Amygdala (tissue), 56 donors: ENCODE results near the gene ATP6V1G2.
A peak's percentile ranks its signal among the peaks of the same experiment; 100 is the strongest.
"Not testable (repeated sequence)": the region's sequence is repeated elsewhere in the genome, so short reads cannot be mapped to it uniquely, and the experiment has no call there.

Experiments
- DNase-seq, 56 donors: peaks; one replicate each; lab custom pipeline; 2025; lab: John Stamatoyannopoulos, UW

ATP6V1G2 gene

GRCh38 chr6:31532644-31533454, 13.6 kb downstream of the ATP6V1G2 start:
- no peak for DNase-seq

DNA sequence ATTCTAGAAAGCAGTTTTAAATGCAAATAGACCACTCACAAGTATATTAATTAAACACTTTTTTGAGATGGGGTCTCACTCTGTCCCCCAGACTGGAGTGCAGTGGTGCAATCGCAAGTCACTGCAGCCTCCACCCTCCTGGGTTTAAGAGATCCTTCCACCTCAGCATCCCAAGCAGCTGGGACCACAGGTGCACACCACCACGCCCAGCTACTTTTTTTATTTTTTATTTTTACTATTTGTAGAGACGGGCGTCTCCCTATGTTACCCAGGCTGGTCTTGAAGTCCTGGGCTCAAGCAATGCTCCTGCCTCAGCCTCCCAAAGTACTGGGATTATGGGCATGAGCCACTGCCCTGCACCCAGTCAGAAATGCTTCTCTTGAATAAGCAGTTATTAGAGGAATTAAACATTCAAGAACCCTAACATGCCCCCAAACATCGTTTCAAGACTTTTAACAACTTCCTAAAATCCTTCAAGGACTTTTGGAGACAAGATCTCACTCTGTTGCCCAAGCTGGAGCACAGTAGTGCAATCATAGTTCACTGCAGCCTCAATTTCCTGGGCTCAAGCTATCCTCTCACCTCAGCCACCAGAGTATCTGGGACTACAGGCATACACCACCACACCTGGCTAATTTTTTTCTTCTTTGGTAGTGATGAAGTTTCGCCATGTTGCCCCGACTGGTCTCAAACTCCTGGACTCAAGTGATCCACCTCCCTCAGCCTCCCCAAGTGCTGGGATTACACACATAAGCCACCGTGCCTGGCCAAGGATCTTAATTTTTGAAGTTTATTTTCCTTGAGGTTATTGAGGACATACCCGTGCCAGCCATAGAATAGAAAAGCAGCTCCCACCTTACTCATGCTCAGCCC, 14.4 kb downstream of the ATP6V1G2 start:
- no peak for DNase-seq

DNA sequence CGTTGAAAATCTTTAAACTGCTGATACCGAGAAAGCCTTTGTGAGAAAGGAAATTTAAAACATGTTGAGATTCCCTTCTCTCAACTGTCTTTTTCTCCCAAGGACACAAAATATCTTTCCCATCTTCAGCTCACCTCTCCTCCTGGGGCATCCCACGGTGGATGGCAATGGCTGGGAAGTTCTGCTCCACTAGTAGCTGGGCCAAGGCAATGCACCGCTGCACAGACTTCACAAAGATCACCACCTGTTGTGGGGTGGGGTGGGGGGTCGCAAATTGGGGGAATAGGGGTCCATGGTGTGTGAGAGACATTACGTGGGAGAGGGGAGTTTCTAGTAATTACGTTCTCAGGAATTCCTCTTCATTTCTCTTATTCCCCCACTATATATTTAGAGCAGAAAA, 15.2 kb downstream of the ATP6V1G2 start:
- no peak for DNase-seq

GRCh38 chr6:31530659-31531058, 15.7 kb downstream of the ATP6V1G2 start:
- DNase-seq: no peak

- DNase-seq: no peak
Observed at GRCh38 chr6:31529329-31530150, 16.9 kb downstream of the ATP6V1G2 start.

GRCh38 chr6:31528821-31529328, 17.5 kb downstream of the ATP6V1G2 start, which contains the start of gene MCCD1:
Gene MCCD1, plus strand, starts transcription at chr6:31528962. Its CDS starts 53 bp downstream, at chr6:31529015.
- no peak for DNase-seq

DNA sequence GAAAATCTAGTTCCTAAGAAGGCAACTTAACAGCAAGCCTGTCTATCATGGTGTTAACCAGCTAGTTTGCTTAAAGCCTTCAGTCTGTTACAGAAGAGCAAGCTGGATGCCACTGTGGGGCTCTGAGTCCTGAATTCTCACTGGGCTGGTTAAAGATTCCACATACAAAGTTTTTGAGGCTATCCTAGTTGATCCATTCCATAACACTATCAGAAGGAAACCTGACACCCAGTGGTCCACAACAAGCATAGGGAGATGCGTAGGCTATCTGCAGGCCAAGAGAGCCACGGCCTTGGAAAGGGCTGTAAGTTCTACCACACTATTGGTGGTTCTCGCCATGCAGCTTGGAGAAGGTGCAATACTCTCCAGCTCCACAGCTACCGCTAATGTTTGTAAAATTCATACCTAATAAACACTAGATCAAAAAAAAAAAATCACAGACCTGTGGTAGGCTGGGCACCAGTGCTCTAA, 18.1 kb downstream of the ATP6V1G2 start:
- no peak for DNase-seq

GRCh38 chr6:31525932-31526591, 20.3 kb downstream of the ATP6V1G2 start:
- DNase-seq: no peak

GRCh38 chr6:31525553-31525931, 20.9 kb downstream of the ATP6V1G2 start:
- DNase-seq: no peak

DNA sequence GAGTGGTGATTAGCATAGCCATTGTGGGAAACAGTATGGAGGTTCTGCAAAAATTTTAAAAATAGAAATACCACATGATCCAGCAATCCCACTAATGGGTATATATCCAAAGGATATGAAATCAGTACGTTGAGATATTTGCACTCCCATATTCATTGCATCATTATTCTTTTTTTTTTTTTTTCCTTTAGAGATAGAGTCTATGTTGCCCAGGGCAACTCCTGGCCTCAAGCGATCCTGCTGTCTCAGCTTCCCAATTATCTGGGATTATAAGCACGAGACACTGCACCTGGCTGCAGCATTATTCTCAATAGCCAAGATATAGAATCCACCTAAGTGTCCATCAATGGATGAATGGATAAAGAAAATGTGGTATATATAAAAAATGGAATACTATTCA, 24.6 kb downstream of the ATP6V1G2 start:
- DNase-seq: no peak

GRCh38 chr6:31513456-31514165, 32.8 kb downstream of the ATP6V1G2 start:
- no peak for DNase-seq

DNA sequence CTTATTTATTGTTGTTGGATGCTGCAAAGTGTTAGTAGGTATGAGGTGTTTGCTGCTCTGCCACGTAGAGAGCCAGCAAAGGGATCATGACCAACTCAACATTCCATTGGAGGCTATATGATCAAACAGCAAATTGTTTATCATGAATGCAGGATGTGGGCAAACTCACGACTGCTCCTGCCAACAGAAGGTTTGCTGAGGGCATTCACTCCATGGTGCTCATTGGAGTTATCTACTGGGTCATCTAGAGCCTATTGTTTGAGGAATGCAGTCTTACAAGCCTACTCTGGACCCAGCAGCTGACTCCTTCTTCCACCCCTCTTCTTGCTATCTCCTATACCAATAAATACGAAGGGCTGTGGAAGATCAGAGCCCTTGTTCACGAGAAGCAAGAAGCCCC, 36.4 kb downstream of the ATP6V1G2 start:
- DNase-seq: no peak

DNA sequence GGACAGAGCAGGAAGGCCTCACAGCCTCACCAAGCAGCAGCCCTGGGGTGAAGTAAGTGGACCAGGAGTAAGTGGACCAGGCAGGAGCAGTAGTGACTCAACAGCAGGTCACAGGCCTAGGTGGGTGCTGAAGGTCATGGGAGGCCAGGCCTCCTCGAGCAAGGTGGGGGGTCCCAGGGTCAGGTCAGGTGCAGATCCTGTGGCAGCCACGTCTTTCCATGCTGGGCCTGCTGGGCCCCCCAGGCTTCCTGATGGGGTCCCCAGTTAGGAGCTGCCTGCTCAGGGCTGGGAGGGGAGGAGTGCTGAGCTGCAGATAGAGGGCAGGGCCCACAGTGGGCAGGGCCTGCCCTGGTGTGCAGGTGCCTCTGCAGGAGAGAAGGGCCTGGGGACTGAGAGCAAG, 37.4 kb downstream of the ATP6V1G2 start:
- DNase-seq: not testable (repeated sequence)

- no peak for DNase-seq
Observed at GRCh38 chr6:31502586-31502985, 43.8 kb downstream of the ATP6V1G2 start.

DNA sequence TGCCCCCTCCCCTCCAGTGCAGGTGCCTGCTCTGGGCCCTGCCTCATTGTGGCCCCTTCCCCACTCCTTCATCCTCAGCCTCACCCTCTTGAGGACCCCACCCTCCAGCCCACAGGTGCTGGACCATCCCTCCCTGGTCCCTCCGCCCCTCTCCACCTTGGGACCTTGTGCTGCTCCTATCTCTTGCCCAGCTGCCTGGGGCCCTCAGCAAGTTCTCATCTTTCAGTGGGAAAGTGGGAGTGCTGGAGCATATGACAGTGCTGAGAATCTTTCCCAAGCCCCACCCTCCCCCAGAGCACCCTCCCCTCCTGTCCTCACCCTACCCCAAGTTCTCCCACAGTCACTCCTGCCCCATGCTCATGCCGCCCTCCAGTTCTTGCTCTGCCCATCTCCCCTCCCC, 46.8 kb downstream of the ATP6V1G2 start:
- DNase-seq: not testable (repeated sequence)

DNA sequence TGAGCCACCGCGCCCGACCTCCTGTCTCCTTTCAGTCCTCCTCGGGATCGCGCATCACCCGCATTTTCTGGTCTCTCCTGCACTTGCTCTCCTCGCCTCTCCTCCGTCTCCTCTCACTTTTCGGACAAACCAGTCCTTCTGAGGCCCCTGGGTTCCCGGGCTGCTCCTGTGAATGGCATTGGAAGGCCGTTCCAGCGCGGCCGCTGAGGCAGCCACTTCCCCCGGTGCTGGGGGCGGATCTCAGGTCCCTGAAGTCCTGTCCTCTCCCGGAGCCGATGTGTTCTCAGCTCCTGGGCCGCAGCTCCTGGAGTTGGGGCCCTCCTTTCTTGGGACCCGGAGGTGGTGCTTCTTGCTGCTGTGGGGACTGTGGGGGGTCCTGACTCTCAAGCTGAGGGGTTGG, 47.7 kb downstream of the ATP6V1G2 start:
- DNase-seq: no peak

DNA sequence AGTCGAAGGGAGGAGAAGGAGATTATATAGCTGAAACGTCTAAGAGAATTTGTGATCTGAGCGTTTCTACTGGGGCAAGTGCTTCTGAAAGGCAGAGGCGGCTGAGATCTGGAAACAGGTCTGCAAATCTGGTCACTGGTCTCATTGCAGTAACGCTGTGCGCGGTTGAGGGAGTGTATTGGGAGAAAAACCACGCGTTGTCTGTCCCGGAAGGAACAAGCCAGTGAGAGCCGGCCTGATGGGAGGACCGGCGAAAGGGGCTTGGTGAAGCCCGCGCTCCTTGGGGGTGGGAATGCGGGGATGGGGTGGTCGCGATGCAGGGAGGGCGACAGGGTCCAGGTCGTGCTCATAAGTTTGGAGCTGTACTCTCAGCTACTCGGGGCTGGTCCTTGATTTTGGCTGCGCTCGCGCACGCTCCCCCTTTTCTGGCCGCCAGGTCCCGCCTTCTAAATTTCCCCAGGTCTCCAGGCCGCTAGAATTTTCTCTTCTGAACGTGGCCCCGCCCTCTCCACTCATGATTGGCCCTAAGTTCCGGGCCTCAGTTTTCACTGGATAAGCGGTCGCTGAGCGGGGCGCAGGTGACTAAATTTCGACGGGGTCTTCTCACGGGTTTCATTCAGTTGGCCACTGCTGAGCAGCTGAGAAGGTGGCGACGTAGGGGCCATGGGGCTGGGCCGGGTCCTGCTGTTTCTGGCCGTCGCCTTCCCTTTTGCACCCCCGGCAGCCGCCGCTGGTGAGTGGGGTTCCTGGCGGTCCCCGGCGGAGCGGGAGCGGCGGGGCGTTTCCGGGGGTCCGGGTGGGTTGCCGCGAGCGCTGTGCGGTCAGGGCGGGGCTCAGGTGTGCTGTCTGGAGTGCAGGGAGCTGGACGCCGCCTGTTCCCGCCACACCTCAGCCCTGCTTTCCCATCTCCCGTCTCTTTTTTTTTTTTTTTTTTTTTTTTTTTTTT, 48.6 kb downstream of the ATP6V1G2 start, which contains the start of gene MICB:
MICB (plus strand) TSS at position 615 of the 946 bp plus-strand sequence; CDS start at position 664, 49 bp downstream.
- peak in 34 of 56 donors; percentile 2 to 72 (median 39) for DNase-seq

- peak in 11 of 56 donors; percentile 4 to 46 (median 12) for DNase-seq
Observed at GRCh38 chr6:31496826-31497225, 49.6 kb downstream of the ATP6V1G2 start.
